A549 (cell line): ENCODE results near the gene LIPE. TPM values are rescaled to one million over a fixed set of nuclear protein-coding genes. Genes with fewer than 3 reads are reported as not detected.

Experiments used
- ATAC-seq, 2 experiments: fragments of 200-7000 bp in 1 of 2; fragments of >200 bp in 1 of 2; cut with Nextera tagmentation in 1 of 2; cut with Tn5 transposase in 1 of 2; 3 replicates each; pipeline versions ENCODE4 v1.8.0 to v1.9.1; 2018 to 2020; ENCODE audit warnings: mild to moderate bottlenecking in 1 of 2, moderate library complexity in 1 of 2
- CTCF ChIA-PET: fragments of 300-600 bp; sonication (Branson Sonifier 250); formaldehyde crosslinking; extraction: SDS; loops from one replicate; lab custom pipeline; 2021; ENCODE audit warnings: antibody characterized with exemption, inconsistent platforms; lab: Yijun Ruan, JAX
- POLR2A ChIA-PET: fragments of 350-600 bp; formaldehyde crosslinking; extraction: SDS; loops from one replicate; lab custom pipeline; 2021; ENCODE audit warnings: antibody characterized with exemption, inconsistent platforms; lab: Yijun Ruan, JAX
- DNase-seq, 2 experiments: peaks; one replicate each; pipeline versions ENCODE4 v3.0.0 to v3.0.0-alpha.2; 2011 to 2016; ENCODE audit warnings: low read depth in 1 of 2, low spot score in 1 of 2
- FAIRE-seq: peaks from 2 replicates; lab custom pipeline; 2011; peaks lifted over from hg19 to GRCh38; lab: Jason Lieb, UNC
- H3K27ac ChIP-seq, 2 experiments: fragments of >200 bp; sonication (Bioruptor Twin); formaldehyde crosslinking; 3 replicates each; pipeline ENCODE4 v1.5.1; 2016 to 2017
- H3K4me1 ChIP-seq: fragments of >200 bp; sonication (Bioruptor Twin); formaldehyde crosslinking; 3 replicates; pipeline ENCODE4 v1.6.1; 2016
- H3K4me2 ChIP-seq: fragments of >200 bp; sonication (Bioruptor Twin); formaldehyde crosslinking; 3 replicates; pipeline ENCODE4 v1.6.1; 2016
- H3K4me3 ChIP-seq: fragments of >200 bp; sonication (Bioruptor Twin); formaldehyde crosslinking; 3 replicates; pipeline ENCODE4 v1.5.1; 2016
- H3K9me3 ChIP-seq: fragments of >200 bp; sonication (Bioruptor Twin); formaldehyde crosslinking; 3 replicates; pipeline ENCODE4 v1.6.1; 2016
- CBX2 ChIP-seq: fragments of 200-600 bp; sonication (generic); IDR thresholded peaks from 2 replicates; pipeline ENCODE4 v1.6.1; 2016; ENCODE audit warnings: low read depth, mild to moderate bottlenecking, borderline replicate concordance
- CEBPB ChIP-seq, 2 experiments: fragments of >200 bp in 1 of 2; sonication (Bioruptor Twin) in 1 of 2; formaldehyde crosslinking in 1 of 2; IDR thresholded peaks; 2 replicates each; pipeline ENCODE4 v1.6.1; 2012 to 2016
- E2F6 ChIP-seq: IDR thresholded peaks from 2 replicates; pipeline ENCODE4 v1.6.1; 2012; ENCODE audit warnings: low read depth, borderline replicate concordance
- EHMT2 ChIP-seq: fragments of 200-600 bp; sonication (generic); IDR thresholded peaks from 2 replicates; pipeline ENCODE4 v1.6.1; 2016; ENCODE audit warnings: antibody characterized with exemption, low read depth, mild to moderate bottlenecking, moderate library complexity
- FOSB ChIP-seq: fragments of 250-450 bp; sonication (Bioruptor Pico); IDR thresholded peaks from 2 replicates; pipeline ENCODE4 v1.5.0; 2020; ENCODE audit warnings: mild to moderate bottlenecking, moderate library complexity
- FOSL2 ChIP-seq, 2 experiments: fragments of 450-650 bp in 1 of 2; fragments of >200 bp in 1 of 2; sonication (Bioruptor Twin) in 1 of 2; formaldehyde crosslinking; IDR thresholded peaks; 2 replicates each; pipeline versions ENCODE4 v1.5.0 to v1.6.1; 2016 to 2020; ENCODE audit warnings: mild to moderate bottlenecking in 1 of 2, moderate library complexity in 1 of 2
- FOXS1 ChIP-seq: fragments of 250-450 bp; sonication (Bioruptor Pico); IDR thresholded peaks from 2 replicates; pipeline ENCODE4 v1.5.0; 2020; ENCODE audit warnings: mild to moderate bottlenecking, moderate library complexity
- GATA3 ChIP-seq: IDR thresholded peaks from 2 replicates; pipeline ENCODE4 v1.6.1; 2012; ENCODE audit warnings: borderline replicate concordance
- HDAC2 ChIP-seq: fragments of 200-600 bp; sonication (generic); IDR thresholded peaks from 2 replicates; pipeline ENCODE4 v1.6.1; 2016
- HES2 ChIP-seq: fragments of >200 bp; sonication (Bioruptor Twin); formaldehyde crosslinking; IDR thresholded peaks from 2 replicates; pipeline ENCODE4 v1.6.1; 2016
- HEYL ChIP-seq: fragments of 250-450 bp; sonication (Bioruptor Pico); IDR thresholded peaks from 2 replicates; pipeline ENCODE4 v1.8.0; 2021; ENCODE audit warnings: mild to moderate bottlenecking, moderate library complexity
- HOXB5 ChIP-seq: fragments of 250-450 bp; sonication (Bioruptor Pico); IDR thresholded peaks from 2 replicates; pipeline ENCODE4 v1.5.0; 2020; ENCODE audit warnings: mild to moderate bottlenecking, moderate library complexity
- JUN ChIP-seq, 2 experiments: fragments of >200 bp; sonication (Bioruptor Twin); formaldehyde crosslinking; IDR thresholded peaks; 2 replicates in 1 of 2; 3 replicates in 1 of 2; pipeline ENCODE4 v1.6.1; 2016 to 2017
- KDM5A ChIP-seq: fragments of 200-600 bp; sonication (generic); IDR thresholded peaks from 2 replicates; pipeline ENCODE4 v1.6.1; 2016; ENCODE audit warnings: antibody characterized with exemption, mild to moderate bottlenecking
- MAFK ChIP-seq: fragments of 450-650 bp; IDR thresholded peaks from 2 replicates; pipeline ENCODE4 v1.6.1; 2014; ENCODE audit not compliant: partially characterized antibody
- MYC ChIP-seq: IDR thresholded peaks from 2 replicates; pipeline ENCODE4 v1.6.1; 2012; ENCODE audit warnings: mild to moderate bottlenecking, inconsistent platforms, low read length, improper control_type of control experiment, borderline replicate concordance
- NPAS2 ChIP-seq: fragments of 250-450 bp; sonication (Bioruptor Pico); IDR thresholded peaks from 2 replicates; pipeline ENCODE4 v1.8.0; 2022; ENCODE audit warnings: mild to moderate bottlenecking, moderate library complexity, borderline replicate concordance
- POLR2A ChIP-seq: IDR thresholded peaks from 2 replicates; pipeline ENCODE4 v1.6.1; 2012; ENCODE audit warnings: mild to moderate bottlenecking, low read length
- RARB ChIP-seq: fragments of 250-450 bp; sonication (Bioruptor Pico); IDR thresholded peaks from 2 replicates; pipeline ENCODE4 v1.8.0; 2021; ENCODE audit warnings: mild to moderate bottlenecking, moderate library complexity
- RCOR1 ChIP-seq: fragments of 150-350 bp; IDR thresholded peaks from 2 replicates; pipeline ENCODE4 v1.6.1; 2014; ENCODE audit warnings: antibody characterized with exemption, low read length, low read depth
- RFX5 ChIP-seq: fragments of 450-650 bp; IDR thresholded peaks from 2 replicates; pipeline ENCODE4 v1.7.1; 2014; ENCODE audit warnings: antibody characterized with exemption, mild to moderate bottlenecking, moderate library complexity
- RNF2 ChIP-seq: fragments of 200-600 bp; sonication (generic); IDR thresholded peaks from 2 replicates; pipeline ENCODE4 v1.6.1; 2016; ENCODE audit warnings: low read depth, mild to moderate bottlenecking, antibody characterized with exemption, moderate library complexity, borderline replicate concordance
- USF2 ChIP-seq: fragments of 450-650 bp; IDR thresholded peaks from 2 replicates; pipeline ENCODE4 v1.6.1; 2014; ENCODE audit warnings: antibody characterized with exemption
- ZC3H11A ChIP-seq: fragments of 450-650 bp; IDR thresholded peaks from 2 replicates; pipeline ENCODE4 v1.6.1; 2014; ENCODE audit warnings: antibody characterized with exemption, mild to moderate bottlenecking
- WGBS: methylation state at CpG from one replicate; pipeline ENCODE4 v1.1.6; 2017; ENCODE audit errors: missing lambda C conversion rate; 5-methylcytosine and 5-hydroxymethylcytosine counted together
- polyA plus RNA-seq, 4 experiments: library from polyadenylated mRNA; depleted of rRNA in 3 of 4; stranded (reverse); fragments of >200 nt; fragmentation: RNase III in 1 of 4; extraction: RNeasy Plus Mini Kit Qiagen cat#74134 plus additional on column Dnase treatment in 1 of 4; gene quantifications; 2 replicates in 3 of 4; 3 replicates in 1 of 4; pipeline ENCODE4 v1.2.3, GENCODE V29; 2011 to 2017
- TF ChIP-seq, protein P1 (sequence below): fragments of 200-600 bp; sonication (generic); IDR thresholded peaks from 2 replicates; pipeline ENCODE4 v1.6.1; 2016; ENCODE audit warnings: antibody characterized with exemption, mild to moderate bottlenecking, moderate library complexity
- TF ChIP-seq, protein P2 (sequence below): fragments of 250-450 bp; sonication (Bioruptor Pico); IDR thresholded peaks from 2 replicates; pipeline ENCODE4 v1.5.0; 2020; ENCODE audit warnings: low read depth, mild to moderate bottlenecking, moderate library complexity

The LIPE gene
- polyA plus RNA-seq, 2 of the 4 experiments (the other 2 are of a cell fraction) = 1.6 to 3.2 TPM

DNA sequence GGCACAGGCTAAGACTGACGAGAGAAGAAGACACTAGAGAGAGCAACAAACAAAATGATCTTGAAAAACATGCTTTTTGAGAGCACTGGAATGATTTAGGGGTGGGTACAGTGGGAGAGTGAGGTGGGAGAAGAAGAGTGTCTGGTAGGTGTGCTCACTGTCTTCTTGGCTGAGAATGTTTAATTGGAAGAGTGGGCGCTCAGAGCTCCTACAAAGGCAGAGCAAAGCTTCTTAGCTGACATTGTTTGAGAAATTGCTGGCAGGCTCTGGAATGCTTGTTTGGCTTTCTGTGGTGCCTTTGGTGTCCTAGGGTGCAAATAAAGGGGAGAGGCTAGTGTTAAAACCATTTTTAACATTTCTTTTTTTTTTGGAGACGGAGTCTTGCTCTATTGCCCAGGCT is 1.5 kb upstream of the LIPE start:
- H3K4me3 ChIP-seq = no peak overlapping the region
- ChIA-PET POLR2A (no interaction called here), CTCF (interaction anchor here (0.7 to 7.6 kb wide), 9 partner anchors 8 to 320 kb away, joined by 3 to 74 read pairs (median 5); partner anchors contain the start of genes CEACAM1 and CXCL17)
- WGBS = 83% methylated on average over 3 of the region's 3 CpGs
- H3K27ac ChIP-seq = no peak overlapping the region
- ATAC-seq (no peak), DNase-seq (no peak), FAIRE-seq (no peak)
- H3K9me3 ChIP-seq = no peaks in the 10 kb centered on the region
- peaks cover 22% of the 10 kb centered on the region for H3K4me1 ChIP-seq
- no peak overlapping the region for H3K4me2 ChIP-seq
- no peak for TF ChIP-seq MYC
- no peak for TF ChIP-seq HES2
- no peak for TF ChIP-seq RCOR1
- no peak for TF ChIP-seq RFX5
- TF ChIP-seq HOXB5 (CRISPR knock-in tag) = no peak
- TF ChIP-seq RNF2 = no peak
- TF ChIP-seq MAFK = no peak
- no peak for TF ChIP-seq FOSB (CRISPR knock-in tag)
- no peak for TF ChIP-seq KDM5A

GRCh38 chr19:42426643-42427042 is 545 bp downstream of the LIPE start:
- CTCF ChIA-PET = interaction anchor here (1.2 to 7.6 kb wide), 9 partner anchors 8 to 318 kb away, joined by 4 to 74 read pairs (median 13); partner anchors contain the start of gene CXCL17
- no peak for FAIRE-seq
- Histone ChIP-seq H3K27ac (no peak overlapping the region), H3K4me3 (no peak overlapping the region), H3K9me3 (no peaks in the 10 kb centered on the region), H3K4me1 (peaks cover 18% of the 10 kb centered on the region), H3K4me2 (no peak overlapping the region)
- 91% methylated on average over 3 of the region's 3 CpGs for WGBS
- TF ChIP-seq EHMT2 (no peak), HEYL (CRISPR knock-in tag) (no peak), RARB (CRISPR knock-in tag) (no peak), JUN (IDR thresholded peaks at IDR 0.05) (no peak), NPAS2 (CRISPR knock-in tag) (no peak), FOSL2 (IDR thresholded peaks at IDR 0.05) (no peak), FOSL2 (CRISPR knock-in tag; IDR thresholded peaks at IDR 0.05) (no peak), CEBPB (IDR thresholded peaks at IDR 0.05) (no peak), GATA3 (no peak), POLR2A (no peak), USF2 (no peak), HOXB5 (CRISPR knock-in tag) (no peak), CBX2 (no peak), ZC3H11A (no peak), HDAC2 (no peak), FOXS1 (CRISPR knock-in tag) (no peak), E2F6 (no peak)
- TF ChIP-seq, protein P1, sequence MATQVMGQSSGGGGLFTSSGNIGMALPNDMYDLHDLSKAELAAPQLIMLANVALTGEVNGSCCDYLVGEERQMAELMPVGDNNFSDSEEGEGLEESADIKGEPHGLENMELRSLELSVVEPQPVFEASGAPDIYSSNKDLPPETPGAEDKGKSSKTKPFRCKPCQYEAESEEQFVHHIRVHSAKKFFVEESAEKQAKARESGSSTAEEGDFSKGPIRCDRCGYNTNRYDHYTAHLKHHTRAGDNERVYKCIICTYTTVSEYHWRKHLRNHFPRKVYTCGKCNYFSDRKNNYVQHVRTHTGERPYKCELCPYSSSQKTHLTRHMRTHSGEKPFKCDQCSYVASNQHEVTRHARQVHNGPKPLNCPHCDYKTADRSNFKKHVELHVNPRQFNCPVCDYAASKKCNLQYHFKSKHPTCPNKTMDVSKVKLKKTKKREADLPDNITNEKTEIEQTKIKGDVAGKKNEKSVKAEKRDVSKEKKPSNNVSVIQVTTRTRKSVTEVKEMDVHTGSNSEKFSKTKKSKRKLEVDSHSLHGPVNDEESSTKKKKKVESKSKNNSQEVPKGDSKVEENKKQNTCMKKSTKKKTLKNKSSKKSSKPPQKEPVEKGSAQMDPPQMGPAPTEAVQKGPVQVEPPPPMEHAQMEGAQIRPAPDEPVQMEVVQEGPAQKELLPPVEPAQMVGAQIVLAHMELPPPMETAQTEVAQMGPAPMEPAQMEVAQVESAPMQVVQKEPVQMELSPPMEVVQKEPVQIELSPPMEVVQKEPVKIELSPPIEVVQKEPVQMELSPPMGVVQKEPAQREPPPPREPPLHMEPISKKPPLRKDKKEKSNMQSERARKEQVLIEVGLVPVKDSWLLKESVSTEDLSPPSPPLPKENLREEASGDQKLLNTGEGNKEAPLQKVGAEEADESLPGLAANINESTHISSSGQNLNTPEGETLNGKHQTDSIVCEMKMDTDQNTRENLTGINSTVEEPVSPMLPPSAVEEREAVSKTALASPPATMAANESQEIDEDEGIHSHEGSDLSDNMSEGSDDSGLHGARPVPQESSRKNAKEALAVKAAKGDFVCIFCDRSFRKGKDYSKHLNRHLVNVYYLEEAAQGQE = no peak
- TF ChIP-seq, protein P2, sequence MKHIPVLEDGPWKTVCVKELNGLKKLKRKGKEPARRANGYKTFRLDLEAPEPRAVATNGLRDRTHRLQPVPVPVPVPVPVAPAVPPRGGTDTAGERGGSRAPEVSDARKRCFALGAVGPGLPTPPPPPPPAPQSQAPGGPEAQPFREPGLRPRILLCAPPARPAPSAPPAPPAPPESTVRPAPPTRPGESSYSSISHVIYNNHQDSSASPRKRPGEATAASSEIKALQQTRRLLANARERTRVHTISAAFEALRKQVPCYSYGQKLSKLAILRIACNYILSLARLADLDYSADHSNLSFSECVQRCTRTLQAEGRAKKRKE = no peak
- POLR2A ChIA-PET = interaction anchor here (0.7 kb wide), 1 partner anchor 14 kb away, joined by 4 read pairs; no protein-coding TSS in a partner anchor
- ATAC-seq = no peak
- no peak for DNase-seq
